H9 (cell line): Measurements from ENCODE around the gene MYOCOS. TPM values are rescaled to one million over a fixed set of nuclear protein-coding genes. Genes with fewer than 3 reads are reported as not detected.

Source experiments
- DNase-seq: peaks from one replicate; pipeline ENCODE4 v3.0.0-alpha.2; 2017
- H2AFZ ChIP-seq: one replicate; pipeline ENCODE4 v1.6.1; 2013; ENCODE audit warnings: mild to moderate bottlenecking, low read length, control low read depth, moderate library complexity
- H2AK5ac ChIP-seq: 2 replicates; pipeline ENCODE4 v1.6.1; 2013; ENCODE audit warnings: low read length, control low read depth, mixed read lengths; ENCODE audit not compliant: insufficient read length
- H2BK120ac ChIP-seq: one replicate; pipeline ENCODE4 v1.6.1; 2013; ENCODE audit warnings: low read depth, mild to moderate bottlenecking, low read length, control low read depth, inconsistent platforms; ENCODE audit not compliant: poor library complexity, severe bottlenecking
- H2BK12ac ChIP-seq: 2 replicates; pipeline ENCODE4 v1.6.1; 2013; ENCODE audit warnings: low read length, control low read depth, mixed read lengths, low read depth; ENCODE audit not compliant: insufficient read length
- H2BK15ac ChIP-seq: 2 replicates; pipeline ENCODE4 v1.6.1; 2013; ENCODE audit warnings: low read depth, low read length, control low read depth
- H2BK20ac ChIP-seq: one replicate; pipeline ENCODE4 v1.6.1; 2013; ENCODE audit warnings: low read depth, mild to moderate bottlenecking, low read length, control low read depth, inconsistent platforms; ENCODE audit not compliant: poor library complexity, severe bottlenecking
- H2BK5ac ChIP-seq: 2 replicates; pipeline ENCODE4 v1.6.1; 2013; ENCODE audit warnings: low read length, control low read depth, mixed read lengths; ENCODE audit not compliant: insufficient read length
- H3K14ac ChIP-seq: 2 replicates; pipeline ENCODE4 v1.6.1; 2013; ENCODE audit warnings: low read length, control low read depth; ENCODE audit not compliant: insufficient read depth
- H3K18ac ChIP-seq: 2 replicates; pipeline ENCODE4 v1.6.1; 2013; ENCODE audit warnings: low read depth, mild to moderate bottlenecking, mixed read lengths, low read length, control low read depth; ENCODE audit not compliant: insufficient read length
- H3K23ac ChIP-seq: 2 replicates; pipeline ENCODE4 v1.6.1; 2013; ENCODE audit warnings: low read length, control low read depth, mixed read lengths, low read depth; ENCODE audit not compliant: insufficient read length
- H3K23me2 ChIP-seq: 2 replicates; pipeline ENCODE4 v1.6.1; 2013; ENCODE audit warnings: low read depth, mild to moderate bottlenecking, mixed read lengths, low read length, control low read depth; ENCODE audit not compliant: insufficient read length, poor library complexity, severe bottlenecking
- H3K27ac ChIP-seq: 2 replicates; pipeline ENCODE4 v1.5.1; 2013; ENCODE audit warnings: low read length, control low read depth, mixed read lengths, low read depth; ENCODE audit not compliant: insufficient read length
- H3K27me3 ChIP-seq: 2 replicates; pipeline ENCODE4 v1.6.1; 2013; ENCODE audit warnings: low read length, control low read depth, inconsistent platforms; ENCODE audit not compliant: insufficient read depth
- H3K4ac ChIP-seq: 2 replicates; pipeline ENCODE4 v1.6.1; 2013; ENCODE audit warnings: low read depth, mild to moderate bottlenecking, control low read depth, inconsistent platforms, low read length, moderate library complexity
- H3K4me1 ChIP-seq: 2 replicates; pipeline ENCODE4 v1.6.1; 2013; ENCODE audit warnings: low read length, control low read depth, inconsistent platforms; ENCODE audit not compliant: insufficient read depth
- H3K4me2 ChIP-seq: 2 replicates; pipeline ENCODE4 v1.6.1; 2013; ENCODE audit warnings: low read length, control low read depth, mixed read lengths; ENCODE audit not compliant: insufficient read length, insufficient read depth
- H3K56ac ChIP-seq: 2 replicates; pipeline ENCODE4 v1.6.1; 2013; ENCODE audit warnings: low read depth, mild to moderate bottlenecking, mixed read lengths, low read length, control low read depth; ENCODE audit not compliant: insufficient read length
- H3K79me1 ChIP-seq: 2 replicates; pipeline ENCODE4 v1.6.1; 2013; ENCODE audit warnings: low read depth, mild to moderate bottlenecking, moderate library complexity, low read length, control low read depth, inconsistent platforms; ENCODE audit not compliant: insufficient read depth, poor library complexity, severe bottlenecking
- H3K79me2 ChIP-seq: 2 replicates; pipeline ENCODE4 v1.6.1; 2013; ENCODE audit warnings: low read length, control low read depth, inconsistent platforms; ENCODE audit not compliant: insufficient read depth
- H3K9ac ChIP-seq: 2 replicates; pipeline ENCODE4 v1.6.1; 2013; ENCODE audit warnings: low read length, control low read depth, mixed read lengths; ENCODE audit not compliant: insufficient read length; ENCODE audit errors: extremely low read depth
- H3K9me3 ChIP-seq: one replicate; pipeline ENCODE4 v1.6.1; 2013; ENCODE audit warnings: low read depth, low read length, inconsistent platforms; ENCODE audit not compliant: control insufficient read depth
- H3T11ph ChIP-seq: one replicate; pipeline ENCODE4 v1.6.1; 2013; ENCODE audit warnings: mild to moderate bottlenecking, low read length, control low read depth, inconsistent platforms
- H4K20me1 ChIP-seq: one replicate; pipeline ENCODE4 v1.6.1; 2013; ENCODE audit not compliant: control insufficient read depth, insufficient read length, insufficient read depth
- H4K5ac ChIP-seq: 2 replicates; pipeline ENCODE4 v1.6.1; 2013; ENCODE audit warnings: low read depth, mild to moderate bottlenecking, mixed read lengths, low read length, control low read depth; ENCODE audit not compliant: insufficient read length
- H4K8ac ChIP-seq: replicated peaks from 2 replicates; pipeline ENCODE4 v1.6.1; 2013; ENCODE audit warnings: low read length, control low read depth, mixed read lengths, low read depth; ENCODE audit not compliant: insufficient read length
- H4K91ac ChIP-seq: 2 replicates; pipeline ENCODE4 v1.6.1; 2013; ENCODE audit warnings: low read depth, mild to moderate bottlenecking, moderate library complexity, mixed read lengths, low read length, control low read depth; ENCODE audit not compliant: insufficient read length
- H3K27ac Mint-ChIP-seq, 3 experiments: 2 replicates in 2 of 3; 3 replicates in 1 of 3; pipeline ENCODE4 v1.8.0; 2020 to 2021; ENCODE audit warnings: mixed read lengths in 3 of 3, mild to moderate bottlenecking in 1 of 3, moderate library complexity in 1 of 3
- H3K27me3 Mint-ChIP-seq: 2 replicates; pipeline ENCODE4 v1.8.0; 2021; ENCODE audit warnings: low read depth, mild to moderate bottlenecking, moderate library complexity, mixed read lengths
- H3K36me3 Mint-ChIP-seq, 3 experiments: 2 replicates in 2 of 3; 3 replicates in 1 of 3; pipeline ENCODE4 v1.8.0; 2020 to 2021; ENCODE audit warnings: low read depth in 3 of 3, mixed read lengths in 3 of 3; ENCODE audit not compliant: insufficient read depth in 1 of 3
- H3K4me1 Mint-ChIP-seq, 2 experiments: 2 replicates each; pipeline ENCODE4 v1.8.0; 2020; ENCODE audit warnings: mixed read lengths in 2 of 2
- H3K4me3 Mint-ChIP-seq, 2 experiments: 2 replicates in 1 of 2; 3 replicates in 1 of 2; pipeline ENCODE4 v1.8.0; 2020 to 2021; ENCODE audit warnings: mild to moderate bottlenecking in 2 of 2, mixed read lengths in 2 of 2, moderate library complexity in 1 of 2
- H3K9me3 Mint-ChIP-seq, 2 experiments: 2 replicates in 1 of 2; 3 replicates in 1 of 2; pipeline ENCODE4 v1.8.0; 2020; ENCODE audit warnings: mild to moderate bottlenecking in 2 of 2, mixed read lengths in 2 of 2, moderate library complexity in 1 of 2
- WGBS: extraction: QIAGEN DNeasy Blood & Tissue Kit; methylation state at CpG from one replicate; pipeline ENCODE4 v1.1.7; 2013; ENCODE audit warnings: missing lambda C conversion rate, low lambda C conversion rate, mixed read lengths; ENCODE audit not compliant: insufficient read length; ENCODE audit errors: extremely low coverage; 5-methylcytosine and 5-hydroxymethylcytosine counted together
- total RNA-seq: library from RNA; stranded (reverse); gene quantifications from 2 replicates; pipeline ENCODE4 v1.2.1, GENCODE V29; 2021
- TF ChIP-seq, protein P1 (sequence below): fragments of 200-600 bp; sonication (generic); conservative IDR thresholded peaks from 3 replicates; pipeline ENCODE4 v1.8.0; 2021; ENCODE audit warnings: antibody characterized with exemption, mild to moderate bottlenecking

MYOCOS gene
- total RNA-seq, 1 experiment from 2014 or later: 0.13 TPM

DNA sequence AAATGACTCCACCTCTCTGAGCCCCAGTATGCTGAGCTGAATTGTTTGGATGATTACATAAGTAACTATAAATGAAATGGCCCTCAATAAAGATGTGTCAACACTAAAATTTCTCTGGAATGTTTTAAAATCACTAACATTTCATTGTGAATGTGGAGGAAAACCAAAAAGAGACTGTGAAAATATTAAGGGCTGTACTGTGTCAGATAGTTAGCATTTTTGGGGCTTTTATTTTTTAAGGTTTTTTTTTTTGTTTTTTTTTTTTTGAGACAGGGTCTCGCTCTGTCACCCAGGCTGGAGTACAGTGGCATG, 24.2 kb downstream of the MYOCOS start:
- Histone ChIP-seq H3K4ac (no peak overlapping the region), H2BK5ac (no peak overlapping the region), H3K9ac (no peak overlapping the region), H2AK5ac (no peak overlapping the region), H4K5ac (no peak overlapping the region), H3K56ac (no peak overlapping the region), H3K18ac (no peak overlapping the region), H2BK20ac (no peak overlapping the region), H3K14ac (no peak overlapping the region), H4K8ac (no peak overlapping the region), H3K23ac (no peak overlapping the region), H3K27ac (no peak overlapping the region), H2AFZ (no peak overlapping the region), H3K23me2 (no peaks in the 10 kb centered on the region), H3K79me1 (no peaks in the 10 kb centered on the region), H2BK120ac (no peak overlapping the region), H3K9me3 (no peaks in the 10 kb centered on the region), H4K91ac (no peak overlapping the region), H3K79me2 (no peaks in the 10 kb centered on the region), H2BK15ac (no peak overlapping the region), H3K27me3 (no peaks in the 10 kb centered on the region), H2BK12ac (no peak overlapping the region), H3K4me2 (no peak overlapping the region), H4K20me1 (no peaks in the 10 kb centered on the region), H3K4me1 (no peaks in the 10 kb centered on the region), H3T11ph (no peak overlapping the region)
- Mint-ChIP-seq H3K4me3 (no peak overlapping the region), H3K27ac (no peak overlapping the region), H3K9me3 (no peaks in the 10 kb centered on the region), H3K36me3 (no peaks in the 10 kb centered on the region), H3K4me1 (peaks cover 20 to 23% of the 10 kb centered on the region in 2 experiments), H3K27me3 (no peaks in the 10 kb centered on the region; the same call in 1 of the 2 replicates)
- DNase-seq: no peak
- no CpG with 5 or more reads among the region's 1 CpG for WGBS
- TF ChIP-seq, protein P1, sequence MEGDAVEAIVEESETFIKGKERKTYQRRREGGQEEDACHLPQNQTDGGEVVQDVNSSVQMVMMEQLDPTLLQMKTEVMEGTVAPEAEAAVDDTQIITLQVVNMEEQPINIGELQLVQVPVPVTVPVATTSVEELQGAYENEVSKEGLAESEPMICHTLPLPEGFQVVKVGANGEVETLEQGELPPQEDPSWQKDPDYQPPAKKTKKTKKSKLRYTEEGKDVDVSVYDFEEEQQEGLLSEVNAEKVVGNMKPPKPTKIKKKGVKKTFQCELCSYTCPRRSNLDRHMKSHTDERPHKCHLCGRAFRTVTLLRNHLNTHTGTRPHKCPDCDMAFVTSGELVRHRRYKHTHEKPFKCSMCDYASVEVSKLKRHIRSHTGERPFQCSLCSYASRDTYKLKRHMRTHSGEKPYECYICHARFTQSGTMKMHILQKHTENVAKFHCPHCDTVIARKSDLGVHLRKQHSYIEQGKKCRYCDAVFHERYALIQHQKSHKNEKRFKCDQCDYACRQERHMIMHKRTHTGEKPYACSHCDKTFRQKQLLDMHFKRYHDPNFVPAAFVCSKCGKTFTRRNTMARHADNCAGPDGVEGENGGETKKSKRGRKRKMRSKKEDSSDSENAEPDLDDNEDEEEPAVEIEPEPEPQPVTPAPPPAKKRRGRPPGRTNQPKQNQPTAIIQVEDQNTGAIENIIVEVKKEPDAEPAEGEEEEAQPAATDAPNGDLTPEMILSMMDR: no peak
